ENCODE data around the gene MYO19.

Gene MYO19

DNA sequence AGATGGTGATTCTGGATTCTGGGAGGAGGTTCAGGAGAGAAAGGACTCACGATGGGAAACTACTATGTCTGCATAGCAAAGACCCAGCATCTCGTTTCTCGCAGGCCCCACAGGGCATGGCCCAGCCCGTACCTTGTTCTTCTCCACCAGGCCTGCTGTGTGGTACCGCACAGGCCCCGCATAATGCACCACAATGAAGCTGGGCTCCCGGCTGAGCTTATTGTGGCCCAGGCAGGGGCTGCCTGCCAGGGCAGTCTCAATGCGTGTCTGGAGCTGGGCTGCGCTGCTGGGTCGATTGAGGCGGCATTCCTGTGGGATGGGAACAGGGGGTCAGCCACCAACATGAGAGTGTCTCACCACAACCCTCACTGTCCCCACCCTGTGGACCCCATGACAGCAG, 27.8 kb downstream of the MYO19 start:
- no peak overlapping the region for H3K27ac ChIP-seq (ENCODE audit: poor library complexity, severe bottlenecking)
- no peak for DNase-seq (ENCODE audit: low spot score)

DNA sequence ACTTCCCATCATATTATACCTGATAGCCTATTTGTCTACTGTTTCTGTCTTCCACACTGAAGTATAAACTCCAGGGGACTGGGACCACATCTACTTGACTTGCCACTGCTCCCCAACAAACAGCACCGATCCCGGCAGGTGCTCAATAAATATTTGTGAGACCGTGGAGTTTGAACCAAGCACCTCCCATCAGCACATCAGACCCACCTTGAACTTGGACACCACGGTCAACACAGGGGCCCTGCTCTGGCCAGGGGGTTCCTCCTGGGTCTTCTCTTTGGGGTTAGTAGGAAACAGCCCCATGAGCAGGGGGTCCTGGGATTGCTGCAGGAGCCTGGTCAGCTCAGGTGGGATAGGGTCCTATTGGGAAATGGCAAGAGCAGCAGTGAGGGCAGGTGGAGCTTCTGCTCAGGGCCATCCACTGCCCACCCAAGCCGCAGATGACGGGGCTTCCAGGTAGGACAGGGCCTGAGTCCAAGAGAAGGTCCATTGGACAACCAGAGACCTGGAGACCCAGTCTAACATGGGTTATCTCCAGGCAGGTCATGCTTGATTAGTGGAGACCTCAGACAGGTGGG, 28.3 kb downstream of the MYO19 start:
- Histone ChIP-seq H3K9me3 (ENCODE audit: severe bottlenecking) (no peaks in the 10 kb centered on the region), H3K4me1 (ENCODE audit: insufficient read depth, poor library complexity, severe bottlenecking) (no peaks in the 10 kb centered on the region), H3K27ac (ENCODE audit: poor library complexity, severe bottlenecking) (no peak overlapping the region), H3K36me3 (ENCODE audit: low read depth) (peaks cover 96% of the 10 kb centered on the region), H3K4me3 (ENCODE audit: severe bottlenecking) (no peak overlapping the region), H3K27me3 (ENCODE audit: insufficient read depth, poor library complexity, severe bottlenecking) (no peaks in the 10 kb centered on the region)
- no peak for ATAC-seq (ENCODE audit: low read depth)
- no peak for DNase-seq (ENCODE audit: low spot score)
- TF ChIP-seq, protein P1, sequence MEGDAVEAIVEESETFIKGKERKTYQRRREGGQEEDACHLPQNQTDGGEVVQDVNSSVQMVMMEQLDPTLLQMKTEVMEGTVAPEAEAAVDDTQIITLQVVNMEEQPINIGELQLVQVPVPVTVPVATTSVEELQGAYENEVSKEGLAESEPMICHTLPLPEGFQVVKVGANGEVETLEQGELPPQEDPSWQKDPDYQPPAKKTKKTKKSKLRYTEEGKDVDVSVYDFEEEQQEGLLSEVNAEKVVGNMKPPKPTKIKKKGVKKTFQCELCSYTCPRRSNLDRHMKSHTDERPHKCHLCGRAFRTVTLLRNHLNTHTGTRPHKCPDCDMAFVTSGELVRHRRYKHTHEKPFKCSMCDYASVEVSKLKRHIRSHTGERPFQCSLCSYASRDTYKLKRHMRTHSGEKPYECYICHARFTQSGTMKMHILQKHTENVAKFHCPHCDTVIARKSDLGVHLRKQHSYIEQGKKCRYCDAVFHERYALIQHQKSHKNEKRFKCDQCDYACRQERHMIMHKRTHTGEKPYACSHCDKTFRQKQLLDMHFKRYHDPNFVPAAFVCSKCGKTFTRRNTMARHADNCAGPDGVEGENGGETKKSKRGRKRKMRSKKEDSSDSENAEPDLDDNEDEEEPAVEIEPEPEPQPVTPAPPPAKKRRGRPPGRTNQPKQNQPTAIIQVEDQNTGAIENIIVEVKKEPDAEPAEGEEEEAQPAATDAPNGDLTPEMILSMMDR (IDR thresholded peaks at IDR 0.05; ENCODE audit: poor library complexity, severe bottlenecking): no peak

More for the DNA sequence above, 27.8 kb downstream of the MYO19 start:
- TF ChIP-seq, protein P1 (IDR thresholded peaks at IDR 0.05; ENCODE audit: poor library complexity, severe bottlenecking): no peak
- Histone ChIP-seq H3K4me3 (ENCODE audit: severe bottlenecking) (no peak overlapping the region), H3K9me3 (ENCODE audit: severe bottlenecking) (no peaks in the 10 kb centered on the region), H3K27me3 (ENCODE audit: insufficient read depth, poor library complexity, severe bottlenecking) (no peaks in the 10 kb centered on the region), H3K36me3 (ENCODE audit: low read depth) (peaks cover 92% of the 10 kb centered on the region), H3K4me1 (ENCODE audit: insufficient read depth, poor library complexity, severe bottlenecking) (no peaks in the 10 kb centered on the region)
- ATAC-seq (ENCODE audit: low read depth): no peak

DNA sequence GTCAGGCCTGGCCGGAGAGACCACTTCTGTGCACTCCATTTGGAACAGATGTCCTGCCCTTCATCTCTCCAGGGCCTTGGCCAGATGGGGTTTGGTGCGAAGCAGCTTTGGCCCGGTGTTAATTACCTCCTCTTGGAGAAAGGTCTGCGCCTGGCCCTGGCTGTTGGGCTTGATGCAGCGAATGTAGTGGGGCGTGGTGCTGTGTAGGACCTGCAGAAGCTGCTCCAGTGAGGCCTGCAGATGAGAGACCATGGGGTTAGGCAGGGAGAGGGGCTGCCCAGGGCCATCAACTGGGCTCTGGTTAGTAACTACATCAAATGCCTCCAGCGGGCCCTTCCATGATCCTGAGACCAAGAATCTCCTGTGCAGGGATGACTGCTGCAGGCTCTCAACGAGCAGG, 29.5 kb downstream of the MYO19 start:
- Histone ChIP-seq H3K27me3 (ENCODE audit: insufficient read depth, poor library complexity, severe bottlenecking) (no peaks in the 10 kb centered on the region), H3K4me3 (ENCODE audit: severe bottlenecking) (no peak overlapping the region), H3K36me3 (ENCODE audit: low read depth) (peaks cover 95% of the 10 kb centered on the region), H3K4me1 (ENCODE audit: insufficient read depth, poor library complexity, severe bottlenecking) (no peaks in the 10 kb centered on the region), H3K9me3 (ENCODE audit: severe bottlenecking) (no peaks in the 10 kb centered on the region), H3K27ac (ENCODE audit: poor library complexity, severe bottlenecking) (no peak overlapping the region)
- TF ChIP-seq, protein P1 (IDR thresholded peaks at IDR 0.05; ENCODE audit: poor library complexity, severe bottlenecking): no peak
- ATAC-seq (ENCODE audit: low read depth): no peak
- no peak for DNase-seq (ENCODE audit: low spot score)

DNA sequence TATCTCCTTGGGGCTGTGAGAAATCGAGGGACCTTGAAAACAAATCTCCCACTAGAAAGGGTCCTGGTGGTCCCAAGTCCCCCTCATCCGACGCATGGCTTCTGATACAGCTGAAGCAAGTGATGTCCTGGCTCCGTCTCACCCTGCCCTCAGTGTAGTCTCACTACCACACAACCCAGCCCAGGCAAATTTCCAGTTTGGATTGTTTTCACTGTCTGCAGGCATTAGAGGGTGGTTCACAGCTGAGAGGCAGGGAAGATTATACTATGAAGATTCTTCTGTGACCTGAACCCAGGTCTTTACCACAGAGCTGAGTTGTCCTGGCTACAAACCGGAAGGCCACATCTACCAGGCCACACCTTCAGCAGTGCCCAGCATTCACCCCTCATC, 30.5 kb downstream of the MYO19 start:
- no peaks in the 10 kb centered on the region for H3K9me3 ChIP-seq (ENCODE audit: severe bottlenecking)
- no peaks in the 10 kb centered on the region for H3K4me1 ChIP-seq (ENCODE audit: insufficient read depth, poor library complexity, severe bottlenecking)
- no peak overlapping the region for H3K4me3 ChIP-seq (ENCODE audit: severe bottlenecking)
- H3K27ac ChIP-seq (ENCODE audit: poor library complexity, severe bottlenecking): no peak overlapping the region
- H3K36me3 ChIP-seq (ENCODE audit: low read depth): peaks cover 90% of the 10 kb centered on the region
- TF ChIP-seq, protein P1 (IDR thresholded peaks at IDR 0.05; ENCODE audit: poor library complexity, severe bottlenecking): no peak
- ATAC-seq (ENCODE audit: low read depth) (no peak), DNase-seq (ENCODE audit: low spot score) (no peak)
- no peaks in the 10 kb centered on the region for H3K27me3 ChIP-seq (ENCODE audit: insufficient read depth, poor library complexity, severe bottlenecking)

DNA sequence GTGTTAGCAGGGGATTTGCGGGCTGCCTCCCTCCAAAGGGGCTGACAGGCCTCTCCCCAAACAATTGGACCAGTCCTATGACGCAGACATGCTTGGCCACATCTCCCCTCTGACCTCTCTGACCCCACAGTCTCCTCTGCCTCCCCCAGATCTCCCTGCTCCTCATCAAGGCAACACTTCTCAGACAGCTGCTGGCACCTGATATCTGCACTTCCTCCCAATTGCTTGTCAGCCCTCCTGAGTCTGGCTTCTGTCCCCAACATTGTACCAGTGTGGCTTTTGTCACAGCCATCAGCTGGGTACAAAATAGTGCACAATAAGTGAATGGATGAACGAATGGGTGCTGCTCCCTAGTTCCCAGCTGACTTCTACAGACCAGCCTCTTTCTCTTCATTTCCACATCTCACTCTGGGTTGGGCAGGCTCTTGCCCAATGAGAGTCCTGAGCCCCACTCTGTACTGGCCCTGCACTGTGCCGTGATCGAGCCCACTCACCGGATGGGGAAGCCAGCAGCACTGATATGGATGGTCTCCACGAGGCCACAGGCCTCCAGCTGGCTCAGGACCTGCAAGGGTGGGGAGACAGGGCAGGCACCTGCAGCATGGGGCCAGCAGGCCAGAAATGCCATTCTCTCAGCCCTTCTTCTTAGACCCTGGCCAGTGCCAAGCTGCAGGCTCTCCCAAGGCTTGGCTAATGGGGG, 31.1 kb downstream of the MYO19 start:
- H3K9me3 ChIP-seq (ENCODE audit: severe bottlenecking): no peaks in the 10 kb centered on the region
- H3K27me3 ChIP-seq (ENCODE audit: insufficient read depth, poor library complexity, severe bottlenecking): no peaks in the 10 kb centered on the region
- TF ChIP-seq, protein P1 (IDR thresholded peaks at IDR 0.05; ENCODE audit: poor library complexity, severe bottlenecking): no peak
- DNase-seq (ENCODE audit: low spot score): no peak
- no peak overlapping the region for H3K27ac ChIP-seq (ENCODE audit: poor library complexity, severe bottlenecking)
- peaks cover 90% of the 10 kb centered on the region for H3K36me3 ChIP-seq (ENCODE audit: low read depth)
- H3K4me3 ChIP-seq (ENCODE audit: severe bottlenecking): no peak overlapping the region
- H3K4me1 ChIP-seq (ENCODE audit: insufficient read depth, poor library complexity, severe bottlenecking): no peaks in the 10 kb centered on the region
- ATAC-seq (ENCODE audit: low read depth): no peak

Data from RWPE2 (cell line).